ENCODE results near the gene DMD.

The DMD gene

DNA sequence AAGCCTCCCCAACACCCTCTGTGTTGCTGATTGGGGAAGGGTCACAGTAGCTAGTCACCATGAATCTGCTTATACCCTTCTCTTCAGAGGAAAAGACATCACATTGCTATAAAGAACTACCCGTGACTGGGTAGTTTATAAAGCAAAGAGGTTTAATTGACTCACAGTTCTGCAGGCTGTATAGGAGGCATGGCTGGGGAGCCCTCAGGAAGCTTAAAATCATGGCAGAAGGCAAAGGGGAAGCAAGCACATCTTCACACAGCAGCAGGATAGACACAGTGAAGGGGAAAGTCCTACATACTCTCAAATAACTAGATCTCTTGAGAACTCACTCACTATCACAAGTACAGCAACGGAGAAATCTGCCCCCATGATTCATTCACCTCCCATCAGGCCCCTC lies 1910.1 kb downstream of the DMD start:
- H2BK120ac ChIP-seq (ENCODE audit: insufficient read depth, low read length, poor library complexity), result no peak overlapping the region
- WGBS (ENCODE audit: extremely low coverage, insufficient coverage, insufficient read length), result no CpG with 5 or more reads among the region's 2 CpGs
- no peaks in the 10 kb centered on the region for H3K9me3 ChIP-seq (ENCODE audit: insufficient read depth, low read depth, low read length)
- no peaks in the 10 kb centered on the region for H3K36me3 ChIP-seq (ENCODE audit: control insufficient read depth in 1 of 2, insufficient read depth in 2 of 2, low read length in 2 of 2)
- H4K12ac ChIP-seq (ENCODE audit: low read depth, low read length), result no peak overlapping the region
- H2BK5ac ChIP-seq (ENCODE audit: low read depth, low read length, poor library complexity), result no peak overlapping the region
- DNase-seq, result no peak
- no peak overlapping the region for H3K18ac ChIP-seq (ENCODE audit: low read length)
- no peaks in the 10 kb centered on the region for H3K4me1 ChIP-seq (ENCODE audit: control insufficient read depth in 1 of 2, insufficient read depth in 2 of 2, low read length in 2 of 2)
- H4K91ac ChIP-seq (ENCODE audit: low read depth, low read length), result no peak overlapping the region
- no peaks in the 10 kb centered on the region for H3K79me2 ChIP-seq (ENCODE audit: control insufficient read depth, insufficient read depth, low read length, poor library complexity)
- no peak overlapping the region for H4K8ac ChIP-seq (ENCODE audit: low read depth, low read length)
- H2AFZ ChIP-seq (ENCODE audit: insufficient read depth, low read length, poor library complexity), result no peak overlapping the region
- H2BK12ac ChIP-seq (ENCODE audit: low read length), result no peak overlapping the region
- no peak overlapping the region for H3K9ac ChIP-seq (ENCODE audit: low read length)
- no peaks in the 10 kb centered on the region for H3K27me3 ChIP-seq (ENCODE audit: insufficient read depth, low read length)
- no peak overlapping the region for H2AK5ac ChIP-seq (ENCODE audit: low read length)
- no peak overlapping the region for H3K14ac ChIP-seq (ENCODE audit: low read length)
- no peak overlapping the region for H3K27ac ChIP-seq (ENCODE audit: low read depth, low read length)
- H3K4ac ChIP-seq (ENCODE audit: low read depth, low read length), result no peak overlapping the region
- H3K23ac ChIP-seq (ENCODE audit: low read length), result no peak overlapping the region
- H3K79me1 ChIP-seq (ENCODE audit: low read length), result no peaks in the 10 kb centered on the region
- H3K4me2 ChIP-seq (ENCODE audit: low read length), result no peak overlapping the region
- no peak overlapping the region for H3K4me3 ChIP-seq (ENCODE audit: low read depth, low read length)

DNA sequence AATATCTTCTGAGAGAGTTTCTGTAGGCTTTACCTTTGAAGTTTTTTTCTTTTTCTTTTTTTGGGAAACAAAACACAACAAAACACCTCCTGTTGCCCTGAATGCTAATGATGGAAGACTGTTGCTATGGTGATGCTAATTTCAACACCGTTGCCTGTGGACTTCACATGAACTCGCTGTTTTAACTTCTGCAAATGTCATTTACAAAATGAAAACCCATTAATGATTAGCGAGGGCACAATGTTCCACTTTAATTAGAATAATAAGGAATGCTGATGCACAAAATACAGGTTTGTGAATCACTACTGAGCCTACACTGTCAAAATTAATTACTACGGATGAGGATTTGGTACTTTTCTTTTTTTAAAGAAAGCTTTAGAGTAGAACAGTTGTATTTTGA lies 1912.4 kb downstream of the DMD start:
- Histone ChIP-seq H3K4me2 (ENCODE audit: low read length) (no peak overlapping the region), H3K27ac (ENCODE audit: low read depth, low read length) (no peak overlapping the region), H4K91ac (ENCODE audit: low read depth, low read length) (no peak overlapping the region), H2BK120ac (ENCODE audit: insufficient read depth, low read length, poor library complexity) (no peak overlapping the region), H3K4me3 (ENCODE audit: low read depth, low read length) (no peak overlapping the region), H4K12ac (ENCODE audit: low read depth, low read length) (no peak overlapping the region), H3K18ac (ENCODE audit: low read length) (no peak overlapping the region), H2BK12ac (ENCODE audit: low read length) (no peak overlapping the region), H2AK5ac (ENCODE audit: low read length) (no peak overlapping the region), H3K14ac (ENCODE audit: low read length) (no peak overlapping the region), H3K9me3 (ENCODE audit: insufficient read depth, low read depth, low read length) (no peaks in the 10 kb centered on the region), H3K4me1 (ENCODE audit: control insufficient read depth in 1 of 2, insufficient read depth in 2 of 2, low read length in 2 of 2) (no peaks in the 10 kb centered on the region), H3K79me2 (ENCODE audit: control insufficient read depth, insufficient read depth, low read length, poor library complexity) (no peaks in the 10 kb centered on the region), H3K4ac (ENCODE audit: low read depth, low read length) (no peak overlapping the region), H3K9ac (ENCODE audit: low read length) (no peak overlapping the region), H3K79me1 (ENCODE audit: low read length) (no peaks in the 10 kb centered on the region), H3K36me3 (ENCODE audit: control insufficient read depth in 1 of 2, insufficient read depth in 2 of 2, low read length in 2 of 2) (no peaks in the 10 kb centered on the region), H2AFZ (ENCODE audit: insufficient read depth, low read length, poor library complexity) (no peak overlapping the region), H2BK5ac (ENCODE audit: low read depth, low read length, poor library complexity) (no peak overlapping the region), H3K23ac (ENCODE audit: low read length) (no peak overlapping the region), H4K8ac (ENCODE audit: low read depth, low read length) (no peak overlapping the region), H3K27me3 (ENCODE audit: insufficient read depth, low read length) (no peaks in the 10 kb centered on the region)
- no CpG with 5 or more reads among the region's 4 CpGs for WGBS (ENCODE audit: extremely low coverage, insufficient coverage, insufficient read length)
- no peak for DNase-seq

DNA sequence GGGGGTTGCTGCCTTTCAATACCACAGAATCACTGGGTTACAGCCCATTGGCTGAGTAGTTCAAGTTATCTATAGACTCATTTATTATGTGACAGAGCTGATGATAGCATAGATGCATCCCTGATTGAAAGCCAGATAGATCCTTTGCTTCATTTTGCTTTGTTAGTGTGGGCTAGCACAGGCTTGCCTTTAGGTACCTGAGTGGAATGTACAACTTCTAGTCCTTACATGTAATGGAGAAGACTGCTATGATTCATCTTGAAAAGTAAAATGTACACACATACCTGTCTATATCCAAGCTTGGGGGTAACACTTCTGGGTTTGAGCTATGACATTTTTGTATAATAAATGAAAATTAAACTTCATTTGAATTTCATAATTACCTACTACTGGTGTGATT lies 1913.5 kb downstream of the DMD start:
- Histone ChIP-seq H2AFZ (ENCODE audit: insufficient read depth, low read length, poor library complexity) (no peak overlapping the region), H3K36me3 (ENCODE audit: control insufficient read depth in 1 of 2, insufficient read depth in 2 of 2, low read length in 2 of 2) (no peaks in the 10 kb centered on the region), H4K12ac (ENCODE audit: low read depth, low read length) (no peak overlapping the region), H3K14ac (ENCODE audit: low read length) (no peak overlapping the region), H3K79me2 (ENCODE audit: control insufficient read depth, insufficient read depth, low read length, poor library complexity) (no peaks in the 10 kb centered on the region), H3K27me3 (ENCODE audit: insufficient read depth, low read length) (no peaks in the 10 kb centered on the region), H4K91ac (ENCODE audit: low read depth, low read length) (no peak overlapping the region), H2BK12ac (ENCODE audit: low read length) (no peak overlapping the region), H3K23ac (ENCODE audit: low read length) (no peak overlapping the region), H3K18ac (ENCODE audit: low read length) (no peak overlapping the region), H3K79me1 (ENCODE audit: low read length) (no peaks in the 10 kb centered on the region), H3K4me2 (ENCODE audit: low read length) (no peak overlapping the region), H2AK5ac (ENCODE audit: low read length) (no peak overlapping the region), H2BK5ac (ENCODE audit: low read depth, low read length, poor library complexity) (no peak overlapping the region), H3K9me3 (ENCODE audit: insufficient read depth, low read depth, low read length) (no peaks in the 10 kb centered on the region), H2BK120ac (ENCODE audit: insufficient read depth, low read length, poor library complexity) (no peak overlapping the region), H3K4me1 (ENCODE audit: control insufficient read depth in 1 of 2, insufficient read depth in 2 of 2, low read length in 2 of 2) (no peaks in the 10 kb centered on the region), H3K4ac (ENCODE audit: low read depth, low read length) (no peak overlapping the region), H3K4me3 (ENCODE audit: low read depth, low read length) (no peak overlapping the region), H3K9ac (ENCODE audit: low read length) (no peak overlapping the region), H3K27ac (ENCODE audit: low read depth, low read length) (no peak overlapping the region), H4K8ac (ENCODE audit: low read depth, low read length) (no peak overlapping the region)
- no peak for DNase-seq

DNA sequence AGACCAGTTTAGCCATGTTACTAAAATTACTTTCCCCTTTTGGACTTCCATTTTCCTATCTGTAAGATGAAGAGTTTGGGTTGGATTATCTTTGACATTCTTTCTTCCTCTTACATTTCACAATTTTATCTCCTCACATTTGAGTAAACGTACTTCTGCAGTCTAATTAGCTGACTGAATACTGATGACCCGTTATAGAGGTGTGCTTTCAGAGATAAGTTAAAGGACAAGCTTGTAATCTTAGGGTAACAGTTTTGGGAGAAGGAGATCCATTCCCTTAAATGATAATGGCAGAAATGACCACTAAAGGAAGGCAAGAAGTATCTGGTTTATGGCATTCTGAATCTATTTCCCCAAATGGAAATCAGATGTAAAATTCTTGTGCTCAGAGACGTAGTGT lies 1916.9 kb downstream of the DMD start:
- H3K4me1 ChIP-seq (ENCODE audit: control insufficient read depth in 1 of 2, insufficient read depth in 2 of 2, low read length in 2 of 2), result no peaks in the 10 kb centered on the region

More for the DNA sequence above, 1916.9 kb downstream of the DMD start:
- H3K4me2 ChIP-seq (ENCODE audit: low read length), result no peak overlapping the region
- H3K79me1 ChIP-seq (ENCODE audit: low read length), result no peaks in the 10 kb centered on the region
- no peaks in the 10 kb centered on the region for H3K9me3 ChIP-seq (ENCODE audit: insufficient read depth, low read depth, low read length)
- no peak overlapping the region for H2BK120ac ChIP-seq (ENCODE audit: insufficient read depth, low read length, poor library complexity)
- H4K12ac ChIP-seq (ENCODE audit: low read depth, low read length), result no peak overlapping the region
- DNase-seq, result no peak
- H3K4me3 ChIP-seq (ENCODE audit: low read depth, low read length), result no peak overlapping the region
- no peak overlapping the region for H3K18ac ChIP-seq (ENCODE audit: low read length)
- H4K91ac ChIP-seq (ENCODE audit: low read depth, low read length), result no peak overlapping the region
- H3K9ac ChIP-seq (ENCODE audit: low read length), result no peak overlapping the region
- H3K23ac ChIP-seq (ENCODE audit: low read length), result no peak overlapping the region
- no peak overlapping the region for H3K14ac ChIP-seq (ENCODE audit: low read length)
- no peak overlapping the region for H2BK12ac ChIP-seq (ENCODE audit: low read length)
- no peak overlapping the region for H3K27ac ChIP-seq (ENCODE audit: low read depth, low read length)
- no peaks in the 10 kb centered on the region for H3K79me2 ChIP-seq (ENCODE audit: control insufficient read depth, insufficient read depth, low read length, poor library complexity)
- H4K8ac ChIP-seq (ENCODE audit: low read depth, low read length), result no peak overlapping the region
- WGBS (ENCODE audit: extremely low coverage, insufficient coverage, insufficient read length), result no CpG with 5 or more reads among the region's 3 CpGs
- no peak overlapping the region for H2AFZ ChIP-seq (ENCODE audit: insufficient read depth, low read length, poor library complexity)
- no peak overlapping the region for H2BK5ac ChIP-seq (ENCODE audit: low read depth, low read length, poor library complexity)
- no peaks in the 10 kb centered on the region for H3K27me3 ChIP-seq (ENCODE audit: insufficient read depth, low read length)
- H3K36me3 ChIP-seq (ENCODE audit: control insufficient read depth in 1 of 2, insufficient read depth in 2 of 2, low read length in 2 of 2), result no peaks in the 10 kb centered on the region
- no peak overlapping the region for H2AK5ac ChIP-seq (ENCODE audit: low read length)
- no peak overlapping the region for H3K4ac ChIP-seq (ENCODE audit: low read depth, low read length)

Measured in trophoblast cell (in vitro differentiated cells and primary cell).